Nephron progenitor cell (in vitro differentiated cells): ENCODE measurements around the gene CDH4.

Experiments used
- DNase-seq: peaks from one replicate; pipeline ENCODE4 v3.0.0; 2021
- H3K27ac Mint-ChIP-seq: 2 replicates; pipeline ENCODE4 v1.8.0; 2021; ENCODE audit warnings: mild to moderate bottlenecking, moderate library complexity, mixed read lengths
- H3K27me3 Mint-ChIP-seq: 2 replicates; pipeline ENCODE4 v1.8.0; 2021; ENCODE audit warnings: mild to moderate bottlenecking, low read depth, mixed read lengths; ENCODE audit not compliant: poor library complexity
- H3K36me3 Mint-ChIP-seq: 2 replicates; pipeline ENCODE4 v1.8.0; 2021; ENCODE audit warnings: low read depth, mixed read lengths
- H3K4me1 Mint-ChIP-seq: 2 replicates; pipeline ENCODE4 v1.8.0; 2021; ENCODE audit warnings: mixed read lengths
- H3K4me3 Mint-ChIP-seq: 2 replicates; pipeline ENCODE4 v1.8.0; 2021; ENCODE audit warnings: mild to moderate bottlenecking, moderate library complexity, mixed read lengths
- H3K9me3 Mint-ChIP-seq: 2 replicates; pipeline ENCODE4 v1.8.0; 2021; ENCODE audit warnings: mild to moderate bottlenecking, moderate library complexity, mixed read lengths
- TF ChIP-seq, protein P1 (sequence below): fragments of 200-600 bp; sonication (generic); IDR thresholded peaks from 2 replicates; pipeline ENCODE4 v1.5.0; 2021; ENCODE audit warnings: antibody characterized with exemption

CDH4 gene

GRCh38 chr20:61454053-61454452 is 202.0 kb downstream of the CDH4 start:
- Mint-ChIP-seq H3K27me3 (peaks cover 4% of the 10 kb centered on the region), H3K9me3 (no peaks in the 10 kb centered on the region), H3K4me3 (no peak overlapping the region), H3K27ac (peak overlapping the region; percentile 37), H3K36me3 (no peaks in the 10 kb centered on the region), H3K4me1 (peaks cover 6% of the 10 kb centered on the region)
- TF ChIP-seq, protein P1, sequence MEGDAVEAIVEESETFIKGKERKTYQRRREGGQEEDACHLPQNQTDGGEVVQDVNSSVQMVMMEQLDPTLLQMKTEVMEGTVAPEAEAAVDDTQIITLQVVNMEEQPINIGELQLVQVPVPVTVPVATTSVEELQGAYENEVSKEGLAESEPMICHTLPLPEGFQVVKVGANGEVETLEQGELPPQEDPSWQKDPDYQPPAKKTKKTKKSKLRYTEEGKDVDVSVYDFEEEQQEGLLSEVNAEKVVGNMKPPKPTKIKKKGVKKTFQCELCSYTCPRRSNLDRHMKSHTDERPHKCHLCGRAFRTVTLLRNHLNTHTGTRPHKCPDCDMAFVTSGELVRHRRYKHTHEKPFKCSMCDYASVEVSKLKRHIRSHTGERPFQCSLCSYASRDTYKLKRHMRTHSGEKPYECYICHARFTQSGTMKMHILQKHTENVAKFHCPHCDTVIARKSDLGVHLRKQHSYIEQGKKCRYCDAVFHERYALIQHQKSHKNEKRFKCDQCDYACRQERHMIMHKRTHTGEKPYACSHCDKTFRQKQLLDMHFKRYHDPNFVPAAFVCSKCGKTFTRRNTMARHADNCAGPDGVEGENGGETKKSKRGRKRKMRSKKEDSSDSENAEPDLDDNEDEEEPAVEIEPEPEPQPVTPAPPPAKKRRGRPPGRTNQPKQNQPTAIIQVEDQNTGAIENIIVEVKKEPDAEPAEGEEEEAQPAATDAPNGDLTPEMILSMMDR, result no peak
- DNase-seq, result no peak

GRCh38 chr20:61455508-61456215 is 203.6 kb downstream of the CDH4 start:
- TF ChIP-seq, protein P1, result no peak
- no peak overlapping the region for H3K27ac Mint-ChIP-seq
- no peak overlapping the region for H3K4me3 Mint-ChIP-seq
- peaks cover 6% of the 10 kb centered on the region for H3K4me1 Mint-ChIP-seq
- no peaks in the 10 kb centered on the region for H3K36me3 Mint-ChIP-seq
- no peak for DNase-seq
- H3K27me3 Mint-ChIP-seq, result peaks cover 4% of the 10 kb centered on the region
- H3K9me3 Mint-ChIP-seq, result no peaks in the 10 kb centered on the region

DNA sequence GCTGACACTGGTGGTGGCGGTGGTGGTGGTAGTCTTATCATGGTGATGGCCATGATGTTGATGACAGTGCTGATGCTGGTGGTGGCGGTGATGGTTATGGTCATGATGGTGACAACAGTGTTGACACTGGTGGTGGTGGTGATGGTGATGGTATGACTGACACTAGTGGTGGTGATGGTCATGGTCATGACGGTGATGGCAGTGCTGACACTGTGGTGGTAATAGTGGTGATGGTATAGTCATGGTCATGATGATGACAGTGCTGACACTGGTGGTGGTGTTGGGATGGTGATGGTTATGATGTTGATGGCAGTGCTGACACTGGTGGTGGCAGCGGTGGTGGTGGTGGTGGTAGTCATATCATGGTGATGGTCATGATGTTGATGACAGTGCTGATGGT is 205.7 kb downstream of the CDH4 start:
- Mint-ChIP-seq H3K27me3 (peaks cover 4% of the 10 kb centered on the region), H3K4me3 (no peak overlapping the region), H3K4me1 (peaks cover 19% of the 10 kb centered on the region), H3K27ac (no peak overlapping the region), H3K36me3 (no peaks in the 10 kb centered on the region), H3K9me3 (peaks cover 10% of the 10 kb centered on the region)
- TF ChIP-seq, protein P1, result no peak
- no peak for DNase-seq

- H3K4me3 Mint-ChIP-seq, result no peak overlapping the region
- DNase-seq, result no peak
- H3K36me3 Mint-ChIP-seq, result peaks cover 5% of the 10 kb centered on the region
- H3K27me3 Mint-ChIP-seq, result peaks cover 8% of the 10 kb centered on the region
- peaks cover 16% of the 10 kb centered on the region for H3K9me3 Mint-ChIP-seq
- H3K4me1 Mint-ChIP-seq, result peaks cover 19% of the 10 kb centered on the region
- TF ChIP-seq, protein P1, result no peak
- H3K27ac Mint-ChIP-seq, result no peak overlapping the region
These were observed 206.2 kb downstream of the CDH4 start for GRCh38 chr20:61458146-61458746.

GRCh38 chr20:61459266-61459665 is 207.2 kb downstream of the CDH4 start:
- H3K4me1 Mint-ChIP-seq, result peaks cover 12% of the 10 kb centered on the region
- H3K4me3 Mint-ChIP-seq, result no peak overlapping the region
- DNase-seq, result no peak
- peaks cover 25% of the 10 kb centered on the region for H3K9me3 Mint-ChIP-seq
- TF ChIP-seq, protein P1, result no peak
- H3K36me3 Mint-ChIP-seq, result peaks cover 5% of the 10 kb centered on the region
- H3K27ac Mint-ChIP-seq, result no peak overlapping the region
- H3K27me3 Mint-ChIP-seq, result peaks cover 10% of the 10 kb centered on the region

GRCh38 chr20:61459705-61460104 is 207.6 kb downstream of the CDH4 start:
- TF ChIP-seq, protein P1, result no peak
- no peak overlapping the region for H3K4me3 Mint-ChIP-seq
- DNase-seq, result no peak
- no peak overlapping the region for H3K27ac Mint-ChIP-seq
- H3K27me3 Mint-ChIP-seq, result peaks cover 10% of the 10 kb centered on the region
- peaks cover 5% of the 10 kb centered on the region for H3K36me3 Mint-ChIP-seq
- H3K9me3 Mint-ChIP-seq, result peaks cover 26% of the 10 kb centered on the region
- H3K4me1 Mint-ChIP-seq, result peaks cover 12% of the 10 kb centered on the region
